Measurements from ENCODE around the gene PARP9. TPM values are rescaled to one million over a fixed set of nuclear protein-coding genes. Genes with fewer than 3 reads are reported as not detected.

Gene PARP9
- total and polyA plus RNA-seq, 2 of the 8 experiments (the other 6 are each of a cell fraction or from before 2014, with no cell fraction given) = 3.7 to 4.5 TPM

DNA sequence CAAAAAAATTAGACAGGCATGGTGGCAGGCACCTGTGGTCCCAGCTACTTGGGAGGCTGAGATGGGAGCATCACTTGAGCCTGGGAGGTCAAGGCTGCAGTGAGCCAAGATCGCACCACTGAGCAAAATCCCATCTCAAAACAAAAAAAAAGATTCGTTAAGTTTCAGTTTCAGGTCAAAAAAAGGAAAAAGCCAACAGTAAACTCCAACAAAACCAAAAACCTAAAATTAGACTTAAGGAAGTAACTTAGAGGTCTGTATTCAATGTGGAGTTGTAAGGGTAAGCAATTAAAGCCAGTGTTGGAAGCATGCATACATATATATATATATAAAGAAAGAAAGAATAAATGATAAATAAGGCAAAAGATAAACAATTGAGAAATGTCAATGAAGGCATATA is 61.2 kb downstream of the PARP9 start (continued):
- TF ChIP-seq SAP30 (IDR thresholded peaks at IDR 0.05; ENCODE audit: insufficient read depth, insufficient replicate concordance, low read length) (no peak), GABPA (IDR thresholded peaks at IDR 0.05; ENCODE audit: borderline replicate concordance, insufficient read depth, low read length) (no peak), KDM5A (IDR thresholded peaks at IDR 0.05; ENCODE audit: low read length) (no peak), RXRA (IDR thresholded peaks at IDR 0.05; ENCODE audit: insufficient read depth, low read depth, low read length) (no peak)
